Stimulated activated CD4-positive, alpha-beta T cell treated with anti-CD3 and anti-CD28 coated beads, Interleukin-4, amount 100 ng/mL, for 48 hours (primary cell): ENCODE data around the gene SPANXC.
"Not testable (repeated sequence)": the region's sequence is repeated elsewhere in the genome, so short reads cannot be mapped to it uniquely, and the experiment has no call there.

Source experiments
- DNase-seq, 2 donors: peaks; one replicate each; pipeline ENCODE4 v3.0.0-alpha.2; 2020; ENCODE audit warnings: low read depth in 2 of 2

Gene SPANXC

DNA sequence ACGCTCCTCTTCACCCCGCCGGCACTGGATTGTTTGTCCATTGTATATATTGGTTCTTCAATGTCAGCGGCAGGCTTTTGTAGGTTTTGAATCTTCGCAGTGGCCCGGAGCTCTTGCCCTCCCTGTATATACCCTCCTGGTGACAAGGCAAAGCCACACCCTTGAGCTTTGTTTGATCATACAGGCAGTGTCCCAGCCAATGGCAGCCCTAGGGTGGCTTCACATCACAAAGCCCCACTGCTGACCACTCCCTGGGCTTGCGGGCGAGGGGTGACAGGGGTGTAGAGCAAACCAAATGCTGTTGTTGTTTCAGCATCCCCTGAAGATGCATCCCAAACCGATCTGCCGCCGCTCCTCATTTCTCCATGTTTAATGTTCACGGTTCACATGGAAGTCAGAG is at the start of gene SPANXC:
Gene SPANXC, minus strand, starts transcription at position 101 of the 400 bp plus-strand sequence. Its CDS starts 60 bp downstream, at position 41.
- not testable (repeated sequence) for DNase-seq

DNA sequence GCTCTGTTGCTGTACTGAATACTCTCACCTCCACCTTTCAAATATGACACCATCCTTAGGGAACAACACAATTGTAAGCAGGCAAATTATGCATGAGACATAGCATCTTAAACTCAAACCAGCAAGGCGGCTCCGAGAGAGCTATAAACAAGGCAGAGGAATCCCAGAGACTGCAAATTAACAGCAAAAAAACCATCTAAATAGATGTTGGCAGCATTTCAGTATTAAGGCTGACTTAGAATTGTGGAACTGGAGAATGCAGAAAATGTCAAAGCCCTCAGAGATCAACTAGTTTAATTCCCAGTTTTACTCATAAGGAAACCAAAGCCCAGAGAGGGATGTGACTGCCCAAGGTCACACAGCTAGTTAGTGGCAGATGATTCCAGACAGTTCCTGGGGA is 37.2 kb upstream of the SPANXC start:
- no peak for DNase-seq

- DNase-seq, result no peak
These were observed 36.0 kb upstream of the SPANXC start for GRCh38 chrX:141278306-141278705.

GRCh38 chrX:141258080-141258479 is 15.8 kb upstream of the SPANXC start:
- no peak for DNase-seq

DNA sequence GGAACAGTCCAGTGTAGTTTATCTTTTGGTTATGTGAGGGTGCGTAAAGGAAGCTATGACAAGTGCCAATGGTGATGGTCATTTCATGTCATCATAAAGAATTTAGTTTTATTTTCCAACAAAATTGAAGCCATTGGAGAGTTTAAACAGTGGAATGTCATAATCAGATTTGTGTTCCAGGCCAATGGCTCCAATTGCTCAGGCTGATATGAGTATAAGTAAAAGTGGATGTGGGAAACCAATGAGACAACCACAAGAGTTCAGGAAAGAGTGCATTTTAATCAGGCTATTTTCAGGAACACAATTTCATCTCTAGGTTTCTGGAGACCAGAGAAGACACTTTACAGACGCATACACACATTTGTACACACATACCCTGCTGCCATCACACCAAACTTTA is 20.7 kb downstream of the SPANXC start:
- no peak for DNase-seq

- no peak for DNase-seq
These were observed 21.8 kb downstream of the SPANXC start for GRCh38 chrX:141220342-141221008.

DNA sequence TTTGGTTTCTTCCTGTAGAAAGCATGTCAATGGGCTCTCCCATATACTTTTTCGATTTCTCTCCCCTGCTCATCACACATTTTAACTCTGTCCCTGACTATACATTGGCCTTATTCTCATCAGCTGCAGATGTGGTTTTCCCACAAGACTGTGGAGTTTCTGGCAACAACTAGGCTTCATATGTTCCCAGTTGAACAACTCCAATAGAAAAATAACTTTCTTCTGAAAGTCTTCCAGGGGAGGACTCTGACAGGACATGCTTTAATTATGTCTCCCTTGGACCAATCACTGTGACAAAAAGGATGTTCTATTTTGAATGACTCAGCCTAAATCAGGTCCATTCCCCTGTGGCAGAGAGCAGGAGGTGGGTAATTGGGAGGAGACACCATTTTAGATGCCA is 28.1 kb downstream of the SPANXC start:
- no peak for DNase-seq

DNA sequence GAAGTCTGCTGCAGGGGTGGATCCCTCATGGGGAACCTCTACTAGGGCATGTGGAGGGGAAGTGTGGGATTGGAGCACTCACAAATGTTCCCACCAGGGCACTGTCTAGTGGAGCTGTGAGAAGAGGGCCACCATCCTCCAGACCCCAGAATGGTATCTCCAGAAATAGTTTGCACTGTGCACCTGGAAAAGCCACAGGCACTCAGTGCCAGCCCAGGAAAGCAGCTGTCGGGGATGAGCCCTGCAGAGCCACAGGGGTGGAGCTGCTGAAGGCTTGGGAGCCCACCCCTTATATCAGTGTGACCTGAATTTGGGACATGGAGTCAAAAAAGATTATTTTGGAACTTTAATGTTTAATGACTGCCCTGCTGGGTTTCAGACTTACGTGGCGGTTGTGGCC is 40.4 kb downstream of the SPANXC start:
- DNase-seq, result no peak
